Ramos (cell line): ENCODE results near the gene IBTK.
"Not testable (repeated sequence)": the region's sequence is repeated elsewhere in the genome, so short reads cannot be mapped to it uniquely, and the experiment has no call there.

Source experiments
- in situ Hi-C: fragments of 300-500 bp; cut with MboI; formaldehyde crosslinking; loops from one replicate; pipeline ENCODE4 v1.14.3; 2022; ENCODE audit warnings: low sequenced_read_pairs; ENCODE audit not compliant: unreplicated experiment

The IBTK gene

DNA sequence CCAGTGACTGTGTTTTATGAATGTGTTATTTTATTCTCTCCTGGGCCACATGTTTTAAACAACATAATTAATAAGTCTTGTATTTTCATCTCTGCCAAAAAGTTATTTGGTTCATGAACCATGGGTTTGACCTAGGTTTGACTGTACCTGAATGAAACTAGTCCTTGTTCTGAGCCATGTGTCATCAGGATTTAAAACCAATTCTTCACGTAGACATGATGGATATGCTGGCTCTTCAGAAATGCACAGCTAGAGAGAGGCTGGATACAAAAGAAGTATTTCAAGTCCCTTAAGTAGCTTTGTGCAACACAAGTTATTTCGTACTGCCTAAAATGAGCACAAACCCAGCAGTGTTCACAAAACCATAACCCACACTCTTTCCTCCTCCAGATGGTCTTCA lies 116.1 kb downstream of the IBTK start:
- in situ Hi-C loops, result no loop called here

DNA sequence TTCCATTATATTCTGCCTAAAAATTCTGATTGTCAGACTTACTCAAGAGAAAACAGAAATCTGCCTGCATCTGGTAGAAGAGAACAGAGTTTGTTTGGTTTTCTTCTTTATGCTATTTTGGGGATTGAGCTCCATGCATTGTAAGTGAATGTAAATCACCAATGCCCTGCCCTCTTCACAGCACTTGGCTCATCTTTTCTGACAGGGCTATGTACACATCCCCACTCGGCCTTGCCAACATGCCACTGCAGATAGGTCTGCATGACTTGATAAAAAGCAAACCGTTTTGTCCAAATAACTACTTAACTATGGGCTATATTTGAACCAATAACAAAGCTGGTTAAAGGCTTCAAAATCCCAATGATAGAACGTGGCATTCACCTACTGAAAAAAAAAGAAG lies 117.7 kb downstream of the IBTK start:
- in situ Hi-C loops, result no loop called here

DNA sequence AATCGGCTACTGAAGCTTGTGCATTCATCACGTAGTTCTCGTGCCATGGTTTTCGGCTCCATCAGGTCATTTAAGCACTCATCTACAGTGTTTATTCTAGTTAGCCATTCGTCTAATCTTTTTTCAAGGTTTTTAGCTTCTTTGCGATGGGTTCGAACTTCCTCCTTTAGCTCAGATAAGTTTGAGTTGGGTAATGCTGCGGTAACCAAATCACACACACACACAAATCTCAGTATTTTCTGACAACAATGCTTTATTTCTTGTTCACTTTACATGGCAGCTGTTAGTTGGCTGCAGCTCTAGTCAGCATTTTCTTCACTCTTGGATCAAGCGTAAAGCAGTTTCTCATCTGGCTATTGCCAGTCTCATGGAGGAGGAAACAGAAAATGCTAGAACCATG lies 118.6 kb downstream of the IBTK start:
- in situ Hi-C loops, result not testable (repeated sequence)

DNA sequence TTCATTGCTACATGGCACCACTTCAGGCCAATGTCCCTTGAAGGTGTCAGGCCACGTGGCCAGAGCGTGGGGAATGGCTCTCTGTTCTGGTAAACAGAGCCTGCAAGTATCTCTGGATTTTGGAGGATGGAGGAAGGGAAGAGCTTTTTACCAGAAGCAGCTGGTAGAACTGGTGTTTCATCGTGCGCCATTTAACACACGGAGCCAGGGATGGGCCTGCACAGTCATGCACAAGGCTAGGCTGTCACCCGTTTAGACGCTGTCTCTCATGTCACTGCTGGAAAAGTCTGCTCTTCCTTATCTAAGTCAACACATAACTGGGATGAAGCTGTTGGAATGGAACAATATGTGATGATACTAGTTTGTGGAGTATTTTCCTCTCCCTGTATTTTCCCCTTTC lies 123.9 kb downstream of the IBTK start:
- in situ Hi-C loops, result no loop called here
